Neural cell (in vitro differentiated cells): Measurements from ENCODE around the gene GPR78. TPM values are rescaled to one million over a fixed set of nuclear protein-coding genes. Genes with fewer than 3 reads are reported as not detected.

Source experiments
- H2AFZ ChIP-seq: fragments of 200-600, 300-800 bp; sonication (generic), shearing (Covaris generic); 2 replicates; pipeline ENCODE4 v1.6.0; 2014; ENCODE audit warnings: low read depth, mild to moderate bottlenecking, antibody characterized with exemption, low read length, moderate library complexity
- H3F3A ChIP-seq: fragments of 200-600 bp; shearing (Covaris generic); 2 replicates; pipeline ENCODE4 v1.6.1; 2016; ENCODE audit warnings: mild to moderate bottlenecking, moderate library complexity, mixed read lengths, antibody characterized with exemption, low read length; ENCODE audit not compliant: insufficient read depth, poor library complexity, severe bottlenecking
- H3K27ac ChIP-seq: fragments of 200-600, 300-800 bp; sonication (generic), shearing (Covaris generic); 2 replicates; pipeline ENCODE4 v1.5.1; 2014; ENCODE audit warnings: mild to moderate bottlenecking, low read length, moderate library complexity
- H3K27me3 ChIP-seq: fragments of 300-800, 200-600 bp; sonication (generic), shearing (Covaris generic); 2 replicates; pipeline ENCODE4 v1.6.0; 2014; ENCODE audit warnings: mild to moderate bottlenecking, low read depth, low read length, moderate library complexity; ENCODE audit not compliant: insufficient read depth
- H3K36me3 ChIP-seq: fragments of 300-800, 200-600 bp; sonication (generic), shearing (Covaris generic); 2 replicates; pipeline ENCODE4 v1.5.1; 2014; ENCODE audit warnings: mild to moderate bottlenecking, antibody characterized with exemption, low read length, moderate library complexity; ENCODE audit not compliant: insufficient read depth
- H3K4me2 ChIP-seq: fragments of 300-800, 200-600 bp; sonication (generic), shearing (Covaris generic); 2 replicates; pipeline ENCODE4 v1.6.0; 2014; ENCODE audit warnings: mild to moderate bottlenecking, low read length
- H3K4me3 ChIP-seq: fragments of 300-800, 200-600 bp; sonication (generic), shearing (Covaris generic); 2 replicates; pipeline ENCODE4 v1.5.1; 2014; ENCODE audit warnings: mild to moderate bottlenecking, low read length, moderate library complexity
- H3K79me2 ChIP-seq: fragments of 200-600 bp; shearing (Covaris generic); replicated peaks from 2 replicates; pipeline ENCODE4 v1.6.0; 2014; ENCODE audit warnings: mild to moderate bottlenecking, low read length, moderate library complexity; ENCODE audit not compliant: insufficient read depth
- H3K9ac ChIP-seq: fragments of 300-800, 200-600 bp; sonication (generic), shearing (Covaris generic); 2 replicates; pipeline ENCODE4 v1.6.1; 2016; ENCODE audit warnings: mild to moderate bottlenecking, low read length, mixed read lengths
- H3K9me2 ChIP-seq: fragments of 200-600 bp; shearing (Covaris generic); 2 replicates; pipeline ENCODE4 v1.6.1; 2016; ENCODE audit warnings: mild to moderate bottlenecking, low read length, mixed read lengths; ENCODE audit not compliant: insufficient read depth
- H3K9me3 ChIP-seq: fragments of 200-600, 300-800 bp; sonication (generic), shearing (Covaris generic); 2 replicates; pipeline ENCODE4 v1.6.1; 2016; ENCODE audit warnings: mild to moderate bottlenecking, mixed run types, low read length, moderate library complexity, mixed read lengths
- H4K20me1 ChIP-seq: fragments of 200-600 bp; shearing (Covaris generic); 2 replicates; pipeline ENCODE4 v1.6.1; 2016; ENCODE audit warnings: mild to moderate bottlenecking, mixed run types; ENCODE audit not compliant: insufficient read depth
- EP300 ChIP-seq: fragments of 450-650 bp; conservative IDR thresholded peaks from 2 replicates; pipeline ENCODE4 v1.6.1; 2014; ENCODE audit warnings: antibody characterized with exemption, mild to moderate bottlenecking, moderate library complexity; ENCODE audit not compliant: poor library complexity, severe bottlenecking
- EZH2 ChIP-seq: fragments of 200-600, 300-800 bp; shearing (Covaris generic), sonication (generic); IDR thresholded peaks from 2 replicates; pipeline ENCODE4 v1.6.1; 2014; ENCODE audit warnings: antibody characterized with exemption, low read length, borderline replicate concordance, mild to moderate bottlenecking; ENCODE audit not compliant: insufficient read depth, poor library complexity, severe bottlenecking
- MXI1 ChIP-seq: fragments of 450-650 bp; conservative IDR thresholded peaks from 2 replicates; pipeline ENCODE4 v1.6.1; 2014; ENCODE audit warnings: antibody characterized with exemption, mild to moderate bottlenecking; ENCODE audit not compliant: poor library complexity, severe bottlenecking
- POLR2AphosphoS5 ChIP-seq: IDR thresholded peaks from 2 replicates; pipeline ENCODE4 v1.6.1; 2012
- RAD21 ChIP-seq: fragments of 450-650 bp; conservative IDR thresholded peaks from 2 replicates; pipeline ENCODE4 v1.6.1; 2014; ENCODE audit warnings: antibody characterized with exemption, mild to moderate bottlenecking, moderate library complexity
- SMC3 ChIP-seq: fragments of 450-650 bp; conservative IDR thresholded peaks from 2 replicates; pipeline ENCODE4 v1.6.1; 2014; ENCODE audit warnings: antibody characterized with exemption, mild to moderate bottlenecking, moderate library complexity; ENCODE audit not compliant: poor library complexity
- TAF1 ChIP-seq: IDR thresholded peaks from 2 replicates; pipeline ENCODE4 v1.6.1; 2012; ENCODE audit warnings: low read depth
- polyA plus RNA-seq: library from polyadenylated mRNA; depleted of rRNA; stranded (reverse); fragments of >200 nt; gene quantifications from 2 replicates; pipeline ENCODE4 v1.2.3, GENCODE V29; 2014
- TF ChIP-seq, protein P1 (sequence below): IDR thresholded peaks from 2 replicates; pipeline ENCODE4 v1.6.1; 2012; ENCODE audit warnings: borderline replicate concordance
- TF ChIP-seq, protein P2 (sequence below): fragments of 450-650 bp; IDR thresholded peaks from 2 replicates; pipeline ENCODE4 v1.5.1; 2014; ENCODE audit warnings: antibody characterized with exemption, mild to moderate bottlenecking, moderate library complexity; ENCODE audit not compliant: poor library complexity, severe bottlenecking

Gene GPR78
- polyA plus RNA-seq, 1 donor from 2014 or later = not detected

- no peak overlapping the region for H3K9ac ChIP-seq
- no peak overlapping the region for H2AFZ ChIP-seq
- no peak overlapping the region for H3K27ac ChIP-seq
- no peaks in the 10 kb centered on the region for H4K20me1 ChIP-seq
- no peak overlapping the region for H3K4me2 ChIP-seq
- no peaks in the 10 kb centered on the region for H3K27me3 ChIP-seq
- H3K36me3 ChIP-seq = no peaks in the 10 kb centered on the region
- no peaks in the 10 kb centered on the region for H3K9me2 ChIP-seq
- no peaks in the 10 kb centered on the region for H3K9me3 ChIP-seq
- no peaks in the 10 kb centered on the region for H3F3A ChIP-seq
- no peaks in the 10 kb centered on the region for H3K79me2 ChIP-seq
- no peak for TF ChIP-seq EP300
- no peak for TF ChIP-seq SMC3
- no peak for TF ChIP-seq MXI1
- no peak for TF ChIP-seq RAD21
- no peak for TF ChIP-seq TAF1
- no peak for TF ChIP-seq EZH2
- no peak for TF ChIP-seq POLR2AphosphoS5
- TF ChIP-seq, protein P1, sequence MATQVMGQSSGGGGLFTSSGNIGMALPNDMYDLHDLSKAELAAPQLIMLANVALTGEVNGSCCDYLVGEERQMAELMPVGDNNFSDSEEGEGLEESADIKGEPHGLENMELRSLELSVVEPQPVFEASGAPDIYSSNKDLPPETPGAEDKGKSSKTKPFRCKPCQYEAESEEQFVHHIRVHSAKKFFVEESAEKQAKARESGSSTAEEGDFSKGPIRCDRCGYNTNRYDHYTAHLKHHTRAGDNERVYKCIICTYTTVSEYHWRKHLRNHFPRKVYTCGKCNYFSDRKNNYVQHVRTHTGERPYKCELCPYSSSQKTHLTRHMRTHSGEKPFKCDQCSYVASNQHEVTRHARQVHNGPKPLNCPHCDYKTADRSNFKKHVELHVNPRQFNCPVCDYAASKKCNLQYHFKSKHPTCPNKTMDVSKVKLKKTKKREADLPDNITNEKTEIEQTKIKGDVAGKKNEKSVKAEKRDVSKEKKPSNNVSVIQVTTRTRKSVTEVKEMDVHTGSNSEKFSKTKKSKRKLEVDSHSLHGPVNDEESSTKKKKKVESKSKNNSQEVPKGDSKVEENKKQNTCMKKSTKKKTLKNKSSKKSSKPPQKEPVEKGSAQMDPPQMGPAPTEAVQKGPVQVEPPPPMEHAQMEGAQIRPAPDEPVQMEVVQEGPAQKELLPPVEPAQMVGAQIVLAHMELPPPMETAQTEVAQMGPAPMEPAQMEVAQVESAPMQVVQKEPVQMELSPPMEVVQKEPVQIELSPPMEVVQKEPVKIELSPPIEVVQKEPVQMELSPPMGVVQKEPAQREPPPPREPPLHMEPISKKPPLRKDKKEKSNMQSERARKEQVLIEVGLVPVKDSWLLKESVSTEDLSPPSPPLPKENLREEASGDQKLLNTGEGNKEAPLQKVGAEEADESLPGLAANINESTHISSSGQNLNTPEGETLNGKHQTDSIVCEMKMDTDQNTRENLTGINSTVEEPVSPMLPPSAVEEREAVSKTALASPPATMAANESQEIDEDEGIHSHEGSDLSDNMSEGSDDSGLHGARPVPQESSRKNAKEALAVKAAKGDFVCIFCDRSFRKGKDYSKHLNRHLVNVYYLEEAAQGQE = no peak
- TF ChIP-seq, protein P2, sequence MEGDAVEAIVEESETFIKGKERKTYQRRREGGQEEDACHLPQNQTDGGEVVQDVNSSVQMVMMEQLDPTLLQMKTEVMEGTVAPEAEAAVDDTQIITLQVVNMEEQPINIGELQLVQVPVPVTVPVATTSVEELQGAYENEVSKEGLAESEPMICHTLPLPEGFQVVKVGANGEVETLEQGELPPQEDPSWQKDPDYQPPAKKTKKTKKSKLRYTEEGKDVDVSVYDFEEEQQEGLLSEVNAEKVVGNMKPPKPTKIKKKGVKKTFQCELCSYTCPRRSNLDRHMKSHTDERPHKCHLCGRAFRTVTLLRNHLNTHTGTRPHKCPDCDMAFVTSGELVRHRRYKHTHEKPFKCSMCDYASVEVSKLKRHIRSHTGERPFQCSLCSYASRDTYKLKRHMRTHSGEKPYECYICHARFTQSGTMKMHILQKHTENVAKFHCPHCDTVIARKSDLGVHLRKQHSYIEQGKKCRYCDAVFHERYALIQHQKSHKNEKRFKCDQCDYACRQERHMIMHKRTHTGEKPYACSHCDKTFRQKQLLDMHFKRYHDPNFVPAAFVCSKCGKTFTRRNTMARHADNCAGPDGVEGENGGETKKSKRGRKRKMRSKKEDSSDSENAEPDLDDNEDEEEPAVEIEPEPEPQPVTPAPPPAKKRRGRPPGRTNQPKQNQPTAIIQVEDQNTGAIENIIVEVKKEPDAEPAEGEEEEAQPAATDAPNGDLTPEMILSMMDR = no peak
- no peak overlapping the region for H3K4me3 ChIP-seq
Observed at GRCh38 chr4:8542776-8543525, 37.2 kb upstream of the GPR78 start.

GRCh38 chr4:8543623-8544022 is 36.6 kb upstream of the GPR78 start:
- Histone ChIP-seq H2AFZ (no peak overlapping the region), H3K27me3 (no peaks in the 10 kb centered on the region), H3K4me3 (no peak overlapping the region), H3K9me2 (no peaks in the 10 kb centered on the region), H4K20me1 (no peaks in the 10 kb centered on the region), H3K9ac (no peak overlapping the region), H3K9me3 (no peaks in the 10 kb centered on the region), H3K36me3 (no peaks in the 10 kb centered on the region), H3K27ac (no peak overlapping the region), H3F3A (no peaks in the 10 kb centered on the region), H3K79me2 (no peaks in the 10 kb centered on the region), H3K4me2 (no peak overlapping the region)
- TF ChIP-seq, protein P2 = no peak
- TF ChIP-seq EZH2 (no peak), SMC3 (no peak), MXI1 (no peak), RAD21 (no peak), EP300 (no peak), TAF1 (no peak), POLR2AphosphoS5 (no peak)
- TF ChIP-seq, protein P1 = no peak
